Activated naive CD8-positive, alpha-beta T cell treated with anti-CD3 and anti-CD28 coated beads for 36 hours (primary cell): Measurements from ENCODE around the gene GNPAT. TPM values are rescaled to one million over a fixed set of nuclear protein-coding genes. Genes with fewer than 3 reads are reported as not detected.
A peak's percentile ranks its signal among the peaks of the same experiment; 100 is the strongest.

ENCODE experiments used
- DNase-seq: peaks from one replicate; pipeline ENCODE4 v3.0.0; 2021
- H3K27ac Mint-ChIP-seq: one replicate; pipeline ENCODE4 v1.8.0; 2022; ENCODE audit warnings: mild to moderate bottlenecking, moderate library complexity, mixed read lengths
- H3K27me3 Mint-ChIP-seq: one replicate; pipeline ENCODE4 v1.8.0; 2022; ENCODE audit warnings: mild to moderate bottlenecking, mixed read lengths
- H3K36me3 Mint-ChIP-seq: one replicate; pipeline ENCODE4 v1.8.0; 2021; ENCODE audit warnings: mild to moderate bottlenecking, mixed read lengths
- H3K4me1 Mint-ChIP-seq: one replicate; pipeline ENCODE4 v1.8.0; 2021; ENCODE audit warnings: mixed read lengths
- H3K4me3 Mint-ChIP-seq: one replicate; pipeline ENCODE4 v1.8.0; 2022; ENCODE audit warnings: mild to moderate bottlenecking, moderate library complexity, mixed read lengths
- H3K9me3 Mint-ChIP-seq: one replicate; pipeline ENCODE4 v1.8.0; 2022; ENCODE audit warnings: mixed read lengths
- total RNA-seq, 2 experiments: library from RNA; stranded (reverse); gene quantifications; one replicate each; pipeline ENCODE4 v1.2.3, GENCODE V29; 2021

The GNPAT gene
- total RNA-seq, 2 experiments from 2014 or later: 55.9 to 57.3 TPM

DNA sequence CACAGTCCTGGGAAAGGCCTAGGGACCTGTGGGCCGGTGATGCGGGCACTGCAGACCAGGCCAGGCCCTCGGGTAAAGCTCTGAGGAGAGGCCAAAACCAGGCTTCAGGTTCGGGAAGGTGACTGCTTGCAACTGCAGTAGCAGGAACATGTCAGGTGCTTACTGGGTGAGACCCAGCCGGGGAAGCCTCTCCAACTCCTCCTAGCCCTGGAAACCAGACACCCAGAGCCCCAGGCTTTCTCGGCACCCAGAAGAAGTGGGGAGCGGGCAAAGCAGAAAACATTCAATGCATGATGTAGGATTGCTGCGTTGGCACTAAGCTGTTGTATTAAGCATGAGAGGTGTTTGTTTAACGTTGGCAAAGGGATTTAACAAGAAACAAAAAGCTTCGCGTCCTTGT, 20.2 kb upstream of the GNPAT start:
- DNase-seq: no peak
- Mint-ChIP-seq H3K27ac (no peak overlapping the region), H3K4me3 (no peak overlapping the region), H3K36me3 (peaks cover 13% of the 10 kb centered on the region), H3K27me3 (no peaks in the 10 kb centered on the region), H3K4me1 (peaks cover 5% of the 10 kb centered on the region), H3K9me3 (no peaks in the 10 kb centered on the region)

DNA sequence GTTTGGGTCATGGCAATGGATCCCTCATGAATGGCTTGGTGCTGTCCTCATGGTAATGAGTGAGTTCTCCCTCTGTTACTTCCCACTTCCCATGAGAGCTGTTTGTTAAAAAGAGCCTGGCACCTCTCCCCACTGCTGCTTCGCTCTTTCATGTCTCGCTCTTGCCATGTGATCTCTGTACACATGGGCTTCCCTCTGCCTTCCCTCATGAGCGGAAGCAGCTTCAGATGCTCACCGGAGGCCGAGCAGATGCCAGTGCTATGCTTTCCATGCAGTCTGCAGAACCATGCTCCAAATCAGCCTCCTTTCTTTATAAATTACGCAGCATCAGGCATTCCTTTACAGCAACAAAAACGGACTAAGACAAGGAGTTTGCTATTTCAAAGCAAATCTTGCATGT, 14.9 kb upstream of the GNPAT start:
- no peaks in the 10 kb centered on the region for H3K27me3 Mint-ChIP-seq
- H3K4me3 Mint-ChIP-seq: no peak overlapping the region
- peaks cover 32% of the 10 kb centered on the region for H3K36me3 Mint-ChIP-seq
- no peak overlapping the region for H3K27ac Mint-ChIP-seq
- no peaks in the 10 kb centered on the region for H3K9me3 Mint-ChIP-seq
- H3K4me1 Mint-ChIP-seq: peaks cover 8% of the 10 kb centered on the region
- no peak for DNase-seq

DNA sequence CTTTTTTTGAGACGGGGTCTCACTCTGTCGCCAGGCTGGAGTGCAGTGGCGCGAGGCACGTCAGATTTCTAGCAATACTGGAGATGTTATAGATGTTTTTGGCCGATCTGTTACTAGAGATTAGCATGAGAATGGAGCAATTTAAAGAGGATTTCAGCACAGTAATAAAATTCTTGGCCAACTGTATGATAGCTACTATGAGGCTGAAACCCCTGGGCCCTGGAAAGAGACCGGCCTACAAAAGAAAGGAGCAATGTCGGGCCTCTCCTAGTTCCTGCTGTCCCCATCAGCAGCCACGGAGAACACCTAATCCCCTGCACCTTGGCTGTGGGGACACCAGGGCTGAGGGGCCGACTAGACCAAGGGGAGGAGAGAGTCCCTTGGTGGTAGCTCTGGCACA, 9.5 kb upstream of the GNPAT start:
- Mint-ChIP-seq H3K36me3 (peaks cover 25% of the 10 kb centered on the region), H3K9me3 (no peaks in the 10 kb centered on the region), H3K27me3 (no peaks in the 10 kb centered on the region), H3K4me3 (no peak overlapping the region), H3K4me1 (peaks cover 17% of the 10 kb centered on the region), H3K27ac (no peak overlapping the region)
- no peak for DNase-seq

DNA sequence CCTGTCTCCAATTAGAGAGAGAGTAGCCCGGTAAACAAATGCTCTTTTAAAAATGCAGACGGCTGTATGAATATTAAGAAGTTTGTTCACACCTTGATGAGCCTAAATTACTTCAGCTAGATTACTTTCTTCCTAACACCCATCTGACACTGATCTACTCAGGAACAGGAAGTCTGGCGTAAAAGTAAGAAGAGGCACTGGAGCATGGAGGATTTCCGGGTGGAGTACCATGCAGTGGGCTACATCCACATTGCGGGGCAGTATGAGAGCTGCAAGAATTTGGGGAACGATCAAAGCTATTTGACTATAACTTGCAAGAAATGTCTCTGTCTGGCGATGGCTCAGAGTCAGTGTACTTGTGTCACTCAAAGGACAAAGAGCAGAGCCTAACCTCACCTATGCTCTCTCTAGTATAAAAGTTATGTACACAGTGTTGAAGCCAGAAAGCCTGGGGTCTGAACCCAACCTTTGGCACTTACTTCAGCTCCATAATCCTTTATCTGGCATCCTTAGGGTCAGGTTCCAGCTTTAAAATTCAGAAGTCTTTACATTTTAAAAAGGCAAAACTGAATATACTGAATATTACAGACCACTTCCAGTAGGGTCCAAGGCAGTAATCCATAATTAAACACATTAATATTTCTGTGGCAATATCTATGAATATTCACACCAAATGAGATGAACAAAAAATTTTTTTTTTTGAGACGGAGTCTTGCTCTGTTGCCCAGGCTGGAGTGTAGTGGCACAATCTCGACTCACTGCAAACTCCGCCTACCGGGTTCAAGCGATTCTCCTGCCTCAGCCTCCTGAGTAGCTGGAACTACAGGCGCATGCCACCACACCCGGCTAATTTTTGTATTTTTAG, 7.9 kb upstream of the GNPAT start:
- DNase-seq: no peak
- Mint-ChIP-seq H3K4me1 (peaks cover 28% of the 10 kb centered on the region), H3K27me3 (no peaks in the 10 kb centered on the region), H3K9me3 (no peaks in the 10 kb centered on the region), H3K4me3 (no peak overlapping the region), H3K36me3 (peaks cover 27% of the 10 kb centered on the region), H3K27ac (no peak overlapping the region)

DNA sequence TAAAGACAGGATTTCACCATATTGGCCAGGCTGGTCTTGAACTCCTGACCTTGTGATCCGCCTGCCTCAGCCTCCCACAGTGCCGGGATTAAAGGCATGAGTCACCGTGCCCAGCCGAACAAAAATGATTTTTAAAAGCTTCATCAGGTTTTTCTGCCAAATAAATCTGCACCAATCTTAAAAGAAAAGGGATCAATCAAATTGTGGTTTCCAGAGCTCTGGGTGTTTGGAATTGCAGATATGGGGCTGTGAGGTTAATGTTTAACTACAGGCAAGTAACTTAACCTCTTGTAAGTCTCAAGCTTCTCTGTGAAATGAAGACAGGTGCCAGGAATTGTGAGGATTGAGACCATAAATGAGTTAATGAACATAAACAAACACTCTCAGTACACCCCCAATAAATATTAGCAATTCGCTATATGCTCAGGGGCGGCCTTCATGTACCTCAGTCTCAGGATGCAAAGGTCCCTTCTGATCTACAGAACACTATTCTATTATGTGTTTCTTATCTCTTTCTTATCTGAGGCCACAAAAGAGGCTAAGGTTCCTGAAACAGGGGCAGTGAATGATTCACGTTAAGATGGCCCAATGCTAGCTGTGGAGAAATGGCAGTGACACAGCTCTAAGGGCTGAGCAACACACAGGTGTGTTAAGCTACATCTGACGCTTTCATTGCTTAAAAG, 7.1 kb upstream of the GNPAT start:
- no peak overlapping the region for H3K4me3 Mint-ChIP-seq
- peaks cover 31% of the 10 kb centered on the region for H3K4me1 Mint-ChIP-seq
- DNase-seq: no peak
- no peaks in the 10 kb centered on the region for H3K9me3 Mint-ChIP-seq
- no peaks in the 10 kb centered on the region for H3K27me3 Mint-ChIP-seq
- H3K27ac Mint-ChIP-seq: no peak overlapping the region
- peaks cover 31% of the 10 kb centered on the region for H3K36me3 Mint-ChIP-seq

DNA sequence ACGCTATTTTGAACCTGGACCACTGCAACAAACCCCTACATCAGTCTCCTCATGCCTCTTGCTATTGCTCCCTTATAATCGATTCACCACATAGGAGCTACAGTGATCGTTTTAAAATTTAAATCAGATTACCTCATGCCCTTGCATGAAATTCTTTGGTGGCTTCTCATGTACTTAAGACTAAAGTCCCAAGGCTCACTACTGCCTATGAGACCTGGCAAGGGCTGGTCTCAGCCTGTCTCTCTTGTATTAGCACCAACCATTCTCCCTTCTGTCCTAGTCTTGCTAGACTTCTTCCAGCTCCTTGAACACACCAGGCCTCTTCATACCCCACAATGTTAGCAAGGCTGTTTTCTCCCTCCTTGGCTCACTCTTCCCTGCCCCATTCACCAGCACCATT, 6.5 kb upstream of the GNPAT start:
- no peak for DNase-seq
- Mint-ChIP-seq H3K9me3 (no peaks in the 10 kb centered on the region), H3K36me3 (peaks cover 32% of the 10 kb centered on the region), H3K4me3 (no peak overlapping the region), H3K27ac (no peak overlapping the region), H3K27me3 (no peaks in the 10 kb centered on the region), H3K4me1 (peaks cover 36% of the 10 kb centered on the region)

DNA sequence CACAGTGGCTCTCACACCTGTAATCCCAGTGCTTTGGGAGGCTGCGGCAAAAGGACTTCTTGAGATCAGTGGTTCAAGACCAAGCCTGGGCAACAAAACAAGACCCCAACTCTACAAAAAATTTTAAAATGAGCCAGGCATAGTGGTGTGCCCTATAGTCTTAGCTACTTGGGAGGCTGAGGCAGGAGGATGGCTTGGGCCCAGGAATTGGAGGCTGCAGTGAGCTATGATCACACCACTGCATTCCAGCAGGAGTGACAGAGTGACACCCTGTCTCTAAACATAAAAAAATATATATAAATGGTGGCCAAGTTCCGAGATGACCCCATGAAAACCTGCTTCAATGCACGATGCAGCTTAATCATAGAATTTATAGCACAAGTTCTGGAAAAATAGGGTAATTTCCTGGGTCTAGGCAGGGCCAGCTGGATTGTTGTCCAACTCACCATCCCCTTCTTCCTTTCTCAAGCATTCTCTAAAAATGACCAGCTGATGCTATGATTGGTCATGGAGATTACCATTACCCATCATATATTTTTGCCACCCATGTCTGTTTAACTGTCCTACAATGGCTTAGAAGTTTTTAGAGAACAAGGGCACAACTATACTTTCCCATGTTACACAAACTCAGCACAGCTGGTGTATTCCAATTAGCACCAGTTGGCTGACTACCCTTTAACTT, 5.3 kb upstream of the GNPAT start:
- peaks cover 39% of the 10 kb centered on the region for H3K36me3 Mint-ChIP-seq

DNA sequence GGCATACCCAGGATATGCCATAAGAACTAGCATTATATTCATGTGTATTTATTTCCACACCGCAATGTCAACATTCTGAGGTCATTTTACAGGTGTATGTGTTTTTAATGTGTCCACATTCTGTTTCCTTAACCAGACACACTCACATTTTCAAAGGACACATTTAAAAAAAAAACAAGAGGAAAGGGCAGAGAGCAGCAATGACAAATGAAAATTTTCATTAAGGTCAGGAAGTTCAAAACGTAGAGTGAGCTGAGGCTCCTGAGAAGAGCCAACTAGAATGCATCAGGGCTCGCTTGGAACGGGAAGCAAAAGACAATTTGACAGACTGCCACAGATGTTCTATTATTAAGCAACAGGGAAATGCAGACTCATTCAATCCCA, 4.8 kb upstream of the GNPAT start:
- no peak overlapping the region for H3K4me3 Mint-ChIP-seq
- H3K4me1 Mint-ChIP-seq: peaks cover 35% of the 10 kb centered on the region
- H3K27me3 Mint-ChIP-seq: no peaks in the 10 kb centered on the region
- no peak for DNase-seq
- peaks cover 41% of the 10 kb centered on the region for H3K36me3 Mint-ChIP-seq
- no peaks in the 10 kb centered on the region for H3K9me3 Mint-ChIP-seq
- no peak overlapping the region for H3K27ac Mint-ChIP-seq

More for the DNA sequence above, 5.3 kb upstream of the GNPAT start:
- Mint-ChIP-seq H3K4me1 (peaks cover 38% of the 10 kb centered on the region), H3K27me3 (no peaks in the 10 kb centered on the region), H3K9me3 (no peaks in the 10 kb centered on the region), H3K4me3 (no peak overlapping the region), H3K27ac (no peak overlapping the region)
- no peak for DNase-seq

DNA sequence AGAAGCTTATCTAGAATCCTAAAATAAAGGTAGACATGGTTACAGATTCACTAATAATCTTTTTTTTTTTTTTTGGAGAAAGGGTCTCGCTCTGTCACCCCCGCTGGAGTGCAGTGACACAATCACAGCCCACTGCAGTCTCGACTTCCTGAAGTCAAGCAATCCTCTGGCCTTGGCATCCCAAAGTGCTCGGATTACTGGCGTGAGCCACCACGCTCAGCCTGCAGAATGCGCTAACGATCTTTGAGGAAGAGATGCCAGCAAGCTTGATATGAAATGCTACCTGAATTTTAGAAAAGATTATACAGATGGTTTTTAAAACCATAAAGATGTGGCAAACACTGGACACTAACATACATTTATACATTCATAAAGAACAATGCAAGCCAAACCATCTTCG, 4.1 kb upstream of the GNPAT start:
- no peak overlapping the region for H3K27ac Mint-ChIP-seq
- H3K36me3 Mint-ChIP-seq: peaks cover 41% of the 10 kb centered on the region
- H3K9me3 Mint-ChIP-seq: no peaks in the 10 kb centered on the region
- no peaks in the 10 kb centered on the region for H3K27me3 Mint-ChIP-seq
- peaks cover 35% of the 10 kb centered on the region for H3K4me1 Mint-ChIP-seq
- no peak for DNase-seq
- no peak overlapping the region for H3K4me3 Mint-ChIP-seq

DNA sequence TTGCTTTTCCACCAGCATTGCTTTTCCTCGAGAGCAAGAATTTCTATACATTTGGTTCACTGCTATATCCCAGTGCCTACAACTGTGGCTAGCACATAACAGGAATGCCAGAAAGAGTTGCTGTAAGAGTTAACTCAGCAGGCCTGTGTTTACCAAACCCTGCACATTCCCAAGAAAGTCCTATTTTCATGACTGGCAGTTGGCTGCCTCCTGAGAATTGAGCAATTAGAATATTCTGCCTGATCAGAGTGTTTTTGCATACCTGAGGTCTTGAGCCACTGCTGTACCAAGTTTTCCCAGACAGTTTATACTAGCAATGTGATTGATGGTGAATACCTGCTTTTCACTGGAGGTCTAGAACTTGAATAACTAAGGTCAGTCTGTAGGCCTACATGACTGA, 2.7 kb upstream of the GNPAT start:
- H3K9me3 Mint-ChIP-seq: no peaks in the 10 kb centered on the region
- H3K36me3 Mint-ChIP-seq: peaks cover 42% of the 10 kb centered on the region
- no peak for DNase-seq
- H3K4me1 Mint-ChIP-seq: peaks cover 43% of the 10 kb centered on the region
- H3K27ac Mint-ChIP-seq: no peak overlapping the region
- no peak overlapping the region for H3K4me3 Mint-ChIP-seq
- no peaks in the 10 kb centered on the region for H3K27me3 Mint-ChIP-seq

DNA sequence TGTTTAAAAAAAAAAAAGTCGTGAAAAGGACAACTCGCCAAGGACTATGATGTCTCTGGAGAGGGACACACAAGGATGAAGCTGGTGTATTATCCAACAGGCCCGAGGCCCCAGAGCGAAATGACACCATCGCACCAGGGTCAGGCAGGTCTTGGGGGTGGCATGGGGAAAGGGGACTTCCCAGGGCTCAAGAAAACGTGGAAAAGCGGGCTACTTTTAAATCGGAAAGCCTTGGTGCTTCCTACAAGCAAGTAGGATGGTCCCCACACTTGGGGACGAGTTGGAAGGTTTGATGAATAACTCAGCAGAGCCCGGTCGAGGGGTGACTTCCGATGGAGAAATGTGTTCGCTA, 505 bp upstream of the GNPAT start:
- Mint-ChIP-seq H3K4me1 (peaks cover 53% of the 10 kb centered on the region), H3K9me3 (no peaks in the 10 kb centered on the region), H3K27me3 (no peaks in the 10 kb centered on the region), H3K27ac (peak overlapping the region; percentile 97), H3K36me3 (peaks cover 43% of the 10 kb centered on the region), H3K4me3 (peak overlapping the region; percentile 99)
- peak; percentile 10 for DNase-seq

DNA sequence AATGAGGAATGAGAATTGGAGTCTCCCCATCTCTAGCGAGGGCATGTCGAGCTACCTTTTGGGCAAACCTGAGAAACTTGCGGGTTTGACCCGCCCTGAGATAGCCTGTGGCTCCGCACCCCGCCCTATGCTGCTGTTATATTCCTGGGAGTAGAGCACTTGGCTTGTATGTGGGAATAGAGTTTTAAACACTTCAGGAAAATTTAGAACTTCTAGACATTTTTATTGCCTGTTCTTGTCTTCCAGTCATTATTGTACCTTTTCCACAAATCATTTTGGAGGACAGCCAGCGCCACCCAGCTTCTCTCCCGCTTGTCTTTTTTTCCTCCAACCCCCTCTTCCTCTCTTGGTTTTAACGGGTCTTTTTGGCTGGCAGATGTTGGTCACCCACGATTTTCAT, 738 bp downstream of the GNPAT start:
- H3K36me3 Mint-ChIP-seq: peaks cover 39% of the 10 kb centered on the region
- H3K27ac Mint-ChIP-seq: peak overlapping the region; percentile 97
- DNase-seq: peak; percentile 17
- peaks cover 44% of the 10 kb centered on the region for H3K4me1 Mint-ChIP-seq
- H3K27me3 Mint-ChIP-seq: no peaks in the 10 kb centered on the region
- peak overlapping the region; percentile 99 for H3K4me3 Mint-ChIP-seq
- no peaks in the 10 kb centered on the region for H3K9me3 Mint-ChIP-seq

DNA sequence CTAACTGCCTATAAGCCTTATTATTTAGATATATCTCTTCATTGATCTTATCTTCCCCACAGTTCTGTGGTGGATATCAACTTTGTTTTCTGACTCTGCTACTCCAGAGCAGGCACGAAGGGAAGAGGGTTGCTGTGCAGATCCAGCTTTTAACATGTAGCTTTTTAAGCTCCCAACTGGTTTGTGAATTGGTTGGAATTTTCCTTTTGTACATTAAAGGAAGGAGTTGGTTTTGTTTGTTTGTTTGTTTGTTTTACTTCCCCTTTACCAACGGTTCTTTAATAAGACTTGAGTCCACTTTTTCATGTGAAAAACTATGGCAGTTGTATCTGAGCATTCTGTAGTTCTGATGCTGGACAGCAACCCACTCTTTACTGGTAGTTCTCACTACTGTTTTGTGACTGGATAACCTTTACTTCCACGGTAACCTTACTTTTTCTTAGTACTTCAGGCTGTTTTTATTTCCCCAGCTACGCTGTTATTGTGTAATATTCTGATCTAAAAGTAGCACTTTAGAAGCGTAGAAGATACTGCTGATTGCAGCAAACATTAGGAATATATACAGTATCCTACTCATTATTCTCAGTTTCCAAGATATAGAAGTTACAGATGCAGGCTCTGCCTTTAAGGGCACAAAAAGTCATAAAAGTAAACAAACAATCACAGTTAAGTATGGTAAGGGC, 1.6 kb downstream of the GNPAT start:
- no peak for DNase-seq
- Mint-ChIP-seq H3K27me3 (no peaks in the 10 kb centered on the region), H3K27ac (peak overlapping the region; percentile 97), H3K4me3 (peak overlapping the region; percentile 99), H3K4me1 (peaks cover 39% of the 10 kb centered on the region), H3K9me3 (no peaks in the 10 kb centered on the region), H3K36me3 (peaks cover 30% of the 10 kb centered on the region)

DNA sequence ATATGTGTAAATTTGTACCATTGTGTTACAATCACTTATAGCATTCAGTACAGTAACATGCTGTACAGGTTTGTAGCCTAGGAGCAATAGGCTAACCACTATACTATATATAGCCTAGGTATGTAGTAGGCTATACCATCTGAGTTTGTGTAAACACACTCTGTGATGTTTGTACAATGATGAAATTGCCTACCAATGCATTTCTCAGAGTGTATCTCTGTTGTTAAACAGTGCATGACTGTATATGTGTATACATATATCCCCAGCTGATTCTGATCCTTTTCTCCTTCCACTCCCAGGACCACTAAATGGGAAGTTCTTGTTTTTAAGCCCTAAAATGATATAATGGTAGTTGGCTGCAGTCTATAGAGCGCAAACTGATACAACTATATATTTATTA, 7.8 kb downstream of the GNPAT start:
- H3K4me3 Mint-ChIP-seq: no peak overlapping the region
- DNase-seq: no peak
- no peak overlapping the region for H3K27ac Mint-ChIP-seq
- H3K36me3 Mint-ChIP-seq: peaks cover 20% of the 10 kb centered on the region
- H3K9me3 Mint-ChIP-seq: no peaks in the 10 kb centered on the region
- H3K27me3 Mint-ChIP-seq: no peaks in the 10 kb centered on the region
- H3K4me1 Mint-ChIP-seq: peaks cover 17% of the 10 kb centered on the region

DNA sequence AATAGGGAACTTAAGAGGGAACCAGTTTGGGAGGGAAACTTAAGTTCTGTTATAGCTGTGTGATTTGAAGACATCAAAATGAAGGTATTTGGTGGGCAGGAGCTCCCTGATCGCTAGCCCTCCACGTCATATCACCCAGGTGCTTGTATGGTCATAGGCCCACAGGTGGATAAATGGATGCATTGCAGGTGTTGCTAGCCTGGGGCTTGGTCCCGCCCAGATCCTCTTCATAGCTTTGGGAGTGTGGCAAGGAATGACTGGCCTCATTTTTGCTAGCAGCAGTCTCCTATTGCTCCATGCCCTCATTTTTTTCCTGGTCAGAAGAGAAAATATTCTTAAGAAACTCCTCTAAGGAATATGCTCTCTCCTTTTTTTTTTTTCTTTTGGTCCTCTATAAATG, 11.3 kb downstream of the GNPAT start:
- Mint-ChIP-seq H3K4me1 (peaks cover 8% of the 10 kb centered on the region), H3K36me3 (peaks cover 45% of the 10 kb centered on the region), H3K27ac (no peak overlapping the region), H3K4me3 (no peak overlapping the region), H3K9me3 (peaks cover 4% of the 10 kb centered on the region), H3K27me3 (no peaks in the 10 kb centered on the region)
- no peak for DNase-seq
